ENCODE data around the gene SH3PXD2A. TPM values are rescaled to one million over a fixed set of nuclear protein-coding genes. Genes with fewer than 3 reads are reported as not detected.
A peak's percentile ranks its signal among the peaks of the same experiment; 100 is the strongest.

SH3PXD2A gene
- total and polyA plus RNA-seq, 7 donors: 3.0 to 57.7 (median 10.6) TPM

GRCh38 chr10:103799341-103799740 is 56.0 kb downstream of the SH3PXD2A start:
- intact Hi-C loops (cut with DNase I): no loop called here
- no peak for ATAC-seq
- no peak for DNase-seq
- H3K4me1 ChIP-seq: peaks cover 6% of the 10 kb centered on the region
- H3K9me3 ChIP-seq: no peaks in the 10 kb centered on the region
- no peak overlapping the region for H3K4me3 ChIP-seq
- H3K27me3 ChIP-seq (ENCODE audit: insufficient read depth in 3 of 3, low read length in 2 of 3): no peaks in the 10 kb centered on the region
- TF ChIP-seq, protein P1, sequence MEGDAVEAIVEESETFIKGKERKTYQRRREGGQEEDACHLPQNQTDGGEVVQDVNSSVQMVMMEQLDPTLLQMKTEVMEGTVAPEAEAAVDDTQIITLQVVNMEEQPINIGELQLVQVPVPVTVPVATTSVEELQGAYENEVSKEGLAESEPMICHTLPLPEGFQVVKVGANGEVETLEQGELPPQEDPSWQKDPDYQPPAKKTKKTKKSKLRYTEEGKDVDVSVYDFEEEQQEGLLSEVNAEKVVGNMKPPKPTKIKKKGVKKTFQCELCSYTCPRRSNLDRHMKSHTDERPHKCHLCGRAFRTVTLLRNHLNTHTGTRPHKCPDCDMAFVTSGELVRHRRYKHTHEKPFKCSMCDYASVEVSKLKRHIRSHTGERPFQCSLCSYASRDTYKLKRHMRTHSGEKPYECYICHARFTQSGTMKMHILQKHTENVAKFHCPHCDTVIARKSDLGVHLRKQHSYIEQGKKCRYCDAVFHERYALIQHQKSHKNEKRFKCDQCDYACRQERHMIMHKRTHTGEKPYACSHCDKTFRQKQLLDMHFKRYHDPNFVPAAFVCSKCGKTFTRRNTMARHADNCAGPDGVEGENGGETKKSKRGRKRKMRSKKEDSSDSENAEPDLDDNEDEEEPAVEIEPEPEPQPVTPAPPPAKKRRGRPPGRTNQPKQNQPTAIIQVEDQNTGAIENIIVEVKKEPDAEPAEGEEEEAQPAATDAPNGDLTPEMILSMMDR (IDR thresholded peaks at IDR 0.05): no peak
- 95 to 96% (median 96%) methylated on average over 4 of the region's 4 CpGs for WGBS, 3 donors
- peaks cover 0 to 15% of the 10 kb centered on the region in 2 donors for H3K36me3 ChIP-seq (ENCODE audit: insufficient read depth in 1 of 2, low read depth in 1 of 2)
- no peak overlapping the region for H3K27ac ChIP-seq

DNA sequence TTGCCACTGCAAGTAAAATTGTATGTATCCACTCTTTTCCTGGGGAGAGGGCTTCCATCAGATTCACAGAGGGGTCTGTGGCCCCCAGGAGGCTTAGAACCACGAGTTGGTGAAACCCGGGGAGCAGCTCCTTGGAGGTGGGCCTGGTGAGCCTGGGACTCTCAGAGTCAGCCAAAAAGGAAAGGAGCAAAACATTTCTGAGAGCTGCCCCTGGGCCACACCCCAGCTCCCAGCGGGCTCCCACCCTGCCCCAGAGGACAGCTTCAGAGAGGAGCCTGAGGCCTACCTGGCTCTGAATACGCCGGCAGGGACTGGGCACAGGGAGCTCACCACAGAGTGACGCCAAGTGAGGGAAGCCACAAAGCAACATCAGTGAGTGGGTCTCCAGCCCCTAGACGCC is 56.9 kb downstream of the SH3PXD2A start:
- no peaks in the 10 kb centered on the region for H3K27me3 ChIP-seq (ENCODE audit: insufficient read depth in 3 of 3, low read length in 2 of 3)
- intact Hi-C loops (cut with DNase I): no loop called here
- TF ChIP-seq, protein P1 (IDR thresholded peaks at IDR 0.05): no peak
- H3K36me3 ChIP-seq (ENCODE audit: insufficient read depth in 1 of 2, low read depth in 1 of 2): peaks cover 0 to 15% of the 10 kb centered on the region in 2 donors
- no peaks in the 10 kb centered on the region for H3K9me3 ChIP-seq
- no peak overlapping the region for H3K27ac ChIP-seq
- H3K4me1 ChIP-seq: peaks cover 13% of the 10 kb centered on the region
- H3K4me3 ChIP-seq: no peak overlapping the region
- ATAC-seq (no peak), DNase-seq (peak; percentile 5 to 36)
- WGBS, 3 donors: 91 to 95% (median 91%) methylated on average over 7 of the region's 7 CpGs

DNA sequence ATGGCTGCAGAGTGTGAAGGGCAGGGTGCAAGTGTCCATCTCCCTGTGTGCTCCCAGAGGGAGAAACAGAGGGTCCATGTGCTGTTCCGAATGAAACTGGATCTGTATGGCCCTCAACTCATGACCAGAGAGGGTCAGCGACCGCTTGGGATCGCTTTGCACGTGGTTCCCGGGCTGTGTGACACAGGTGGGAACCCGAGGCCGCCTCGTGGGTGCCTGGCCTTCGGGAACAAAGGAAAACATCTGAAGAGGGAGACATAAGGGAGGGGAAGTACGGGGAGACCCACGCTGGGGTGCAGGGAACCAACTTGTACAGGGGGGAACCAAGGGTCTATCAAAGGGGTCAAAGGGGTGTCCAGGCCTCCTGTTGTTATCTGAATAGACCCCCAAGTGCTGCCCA is 57.5 kb downstream of the SH3PXD2A start:
- peaks cover 20% of the 10 kb centered on the region for H3K4me1 ChIP-seq
- H3K27me3 ChIP-seq (ENCODE audit: insufficient read depth in 3 of 3, low read length in 2 of 3): no peaks in the 10 kb centered on the region
- no peak overlapping the region for H3K27ac ChIP-seq
- TF ChIP-seq, protein P1 (IDR thresholded peaks at IDR 0.05): no peak
- no peaks in the 10 kb centered on the region for H3K9me3 ChIP-seq
- 90 to 95% (median 91%) methylated on average over 12 of the region's 12 CpGs for whole genome bisulfite sequencing, 3 donors
- ATAC-seq: no peak
- peak in 1 of 2 donors; percentile 45 for DNase-seq
- no peak overlapping the region for H3K4me3 ChIP-seq
- intact Hi-C loops (cut with DNase I): no loop called here
- H3K36me3 ChIP-seq (ENCODE audit: insufficient read depth in 1 of 2, low read depth in 1 of 2): peaks cover 0 to 15% of the 10 kb centered on the region in 2 donors

- intact Hi-C loops (cut with DNase I): no loop called here
- TF ChIP-seq, protein P1 (IDR thresholded peaks at IDR 0.05): no peak
- H3K9me3 ChIP-seq: no peaks in the 10 kb centered on the region
- no peak overlapping the region for H3K4me3 ChIP-seq
- ATAC-seq (no peak), DNase-seq (no peak)
- 81 to 88% (median 87%) methylated on average over 4 of the region's 4 CpGs for WGBS, 3 donors
- no peaks in the 10 kb centered on the region for H3K27me3 ChIP-seq (ENCODE audit: insufficient read depth in 3 of 3, low read length in 2 of 3)
- H3K27ac ChIP-seq: no peak overlapping the region
- H3K36me3 ChIP-seq (ENCODE audit: insufficient read depth in 1 of 2, low read depth in 1 of 2): peaks cover 0 to 11% of the 10 kb centered on the region in 2 donors
- peaks cover 27% of the 10 kb centered on the region for H3K4me1 ChIP-seq
These were observed 59.6 kb downstream of the SH3PXD2A start for GRCh38 chr10:103795634-103796270.

- DNase-seq (no peak), ATAC-seq (no peak)
- Histone ChIP-seq H3K9me3 (no peaks in the 10 kb centered on the region), H3K27ac (no peak overlapping the region), H3K4me3 (no peak overlapping the region), H3K4me1 (peaks cover 27% of the 10 kb centered on the region), H3K36me3 (ENCODE audit: insufficient read depth in 1 of 2, low read depth in 1 of 2) (peaks cover 0 to 4% of the 10 kb centered on the region in 2 donors), H3K27me3 (ENCODE audit: insufficient read depth in 3 of 3, low read length in 2 of 3) (no peaks in the 10 kb centered on the region)
- intact Hi-C loops (cut with DNase I): no loop called here
- WGBS, 3 donors: 94 to 99% (median 98%) methylated on average over 7 of the region's 7 CpGs
- TF ChIP-seq, protein P1 (IDR thresholded peaks at IDR 0.05): no peak
These were observed 60.4 kb downstream of the SH3PXD2A start for GRCh38 chr10:103794996-103795395.
